Measurements from ENCODE around the gene SMARCC2. TPM values are rescaled to one million over a fixed set of nuclear protein-coding genes. Genes with fewer than 3 reads are reported as not detected.

SMARCC2 gene
- total RNA-seq, 1 experiment from 2014 or later = 150 TPM

DNA sequence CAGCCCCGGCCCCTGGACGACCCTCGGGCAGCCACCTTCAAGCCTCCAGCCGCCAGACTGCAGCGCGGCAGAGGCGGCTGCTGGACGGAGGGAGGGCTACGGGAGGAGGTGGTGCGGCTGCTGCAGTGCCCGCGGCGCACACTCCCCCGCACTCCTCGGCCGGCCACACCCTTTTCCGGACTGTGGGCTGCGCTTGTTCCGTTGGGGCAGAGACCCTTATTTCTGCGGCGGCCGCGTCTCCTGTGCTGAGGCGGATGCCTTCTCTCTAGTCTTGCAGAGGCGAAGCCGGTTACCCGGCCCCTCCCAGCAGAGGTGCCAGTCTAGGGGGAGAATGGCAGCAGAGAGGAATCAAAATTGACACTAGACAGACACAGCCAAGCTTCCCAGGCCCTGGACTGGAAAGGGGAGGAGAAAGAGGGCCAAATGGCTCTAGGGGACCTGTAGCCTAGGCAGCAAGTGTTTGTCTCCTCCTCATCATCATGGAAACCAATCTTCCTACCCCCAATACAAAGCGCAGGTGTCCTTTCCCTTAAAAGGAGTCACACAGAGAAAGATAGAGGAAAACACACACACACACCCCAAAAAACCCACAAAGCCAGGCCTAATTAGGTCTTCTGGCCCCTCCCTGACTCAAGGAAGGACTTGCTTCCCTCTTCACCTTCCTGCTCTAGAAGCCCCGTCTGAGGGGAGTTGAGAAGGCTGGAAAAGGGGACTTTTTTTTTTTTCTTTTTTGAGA, 59.9 kb downstream of the SMARCC2 start:
- H3K27me3 Mint-ChIP-seq (ENCODE audit: unreplicated experiment) = no peaks in the 10 kb centered on the region
- peaks cover 61% of the 10 kb centered on the region for H3K36me3 Mint-ChIP-seq (ENCODE audit: insufficient read depth, unreplicated experiment)
- TF ChIP-seq, protein P1, sequence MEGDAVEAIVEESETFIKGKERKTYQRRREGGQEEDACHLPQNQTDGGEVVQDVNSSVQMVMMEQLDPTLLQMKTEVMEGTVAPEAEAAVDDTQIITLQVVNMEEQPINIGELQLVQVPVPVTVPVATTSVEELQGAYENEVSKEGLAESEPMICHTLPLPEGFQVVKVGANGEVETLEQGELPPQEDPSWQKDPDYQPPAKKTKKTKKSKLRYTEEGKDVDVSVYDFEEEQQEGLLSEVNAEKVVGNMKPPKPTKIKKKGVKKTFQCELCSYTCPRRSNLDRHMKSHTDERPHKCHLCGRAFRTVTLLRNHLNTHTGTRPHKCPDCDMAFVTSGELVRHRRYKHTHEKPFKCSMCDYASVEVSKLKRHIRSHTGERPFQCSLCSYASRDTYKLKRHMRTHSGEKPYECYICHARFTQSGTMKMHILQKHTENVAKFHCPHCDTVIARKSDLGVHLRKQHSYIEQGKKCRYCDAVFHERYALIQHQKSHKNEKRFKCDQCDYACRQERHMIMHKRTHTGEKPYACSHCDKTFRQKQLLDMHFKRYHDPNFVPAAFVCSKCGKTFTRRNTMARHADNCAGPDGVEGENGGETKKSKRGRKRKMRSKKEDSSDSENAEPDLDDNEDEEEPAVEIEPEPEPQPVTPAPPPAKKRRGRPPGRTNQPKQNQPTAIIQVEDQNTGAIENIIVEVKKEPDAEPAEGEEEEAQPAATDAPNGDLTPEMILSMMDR (IDR thresholded peaks at IDR 0.05; ENCODE audit: unreplicated experiment) = no peak
- BruUV-seq (replicated peaks) = no TSS peak
- peak overlapping the region; percentile 72 for H3K27ac Mint-ChIP-seq (ENCODE audit: unreplicated experiment)
- peak overlapping the region; percentile 98 for H3K4me3 Mint-ChIP-seq (ENCODE audit: low read depth, unreplicated experiment)
- CTCF ChIA-PET = interaction anchor here (0.6 to 4.8 kb wide), 4 partner anchors 22 to 1012 kb away, joined by 3 to 25 read pairs (median 12); partner anchors contain the start of genes RNF41 and SMARCC2
- intact Hi-C loops (cut with micrococcal nuclease; ENCODE audit: unreplicated experiment) = loop anchor here (10.0 kb wide), 1 partner anchor 335 kb away; the partner anchor contains the start of gene SPRYD4
- peak; percentile 56 for DNase-seq
- H3K9me3 Mint-ChIP-seq (ENCODE audit: low read depth, unreplicated experiment) = no peaks in the 10 kb centered on the region
- peaks cover 35% of the 10 kb centered on the region for H3K4me1 Mint-ChIP-seq (ENCODE audit: low read depth, unreplicated experiment)

- TF ChIP-seq, protein P1 (IDR thresholded peaks at IDR 0.05; ENCODE audit: unreplicated experiment) = no peak
- no peak for DNase-seq
- intact Hi-C loops (cut with micrococcal nuclease; ENCODE audit: unreplicated experiment) = loop anchor here (10.0 kb wide), 1 partner anchor 336 kb away; the partner anchor contains the start of gene SPRYD4
- no TSS peak for BruUV-seq (replicated peaks)
- CTCF ChIA-PET = interaction anchor here (0.6 to 4.8 kb wide), 11 partner anchors 10 to 1012 kb away, joined by 3 to 25 read pairs (median 4); partner anchors contain the start of genes ANKRD52, MYL6B, RNF41 and SMARCC2
- no peaks in the 10 kb centered on the region for H3K27me3 Mint-ChIP-seq (ENCODE audit: unreplicated experiment)
- peaks cover 62% of the 10 kb centered on the region for H3K36me3 Mint-ChIP-seq (ENCODE audit: insufficient read depth, unreplicated experiment)
- peak overlapping the region; percentile 98 for H3K4me3 Mint-ChIP-seq (ENCODE audit: low read depth, unreplicated experiment)
- H3K9me3 Mint-ChIP-seq (ENCODE audit: low read depth, unreplicated experiment) = no peaks in the 10 kb centered on the region
- peaks cover 35% of the 10 kb centered on the region for H3K4me1 Mint-ChIP-seq (ENCODE audit: low read depth, unreplicated experiment)
- H3K27ac Mint-ChIP-seq (ENCODE audit: unreplicated experiment) = peak overlapping the region; percentile 72
These were observed 60.5 kb downstream of the SMARCC2 start for GRCh38 chr12:56128670-56129205.

DNA sequence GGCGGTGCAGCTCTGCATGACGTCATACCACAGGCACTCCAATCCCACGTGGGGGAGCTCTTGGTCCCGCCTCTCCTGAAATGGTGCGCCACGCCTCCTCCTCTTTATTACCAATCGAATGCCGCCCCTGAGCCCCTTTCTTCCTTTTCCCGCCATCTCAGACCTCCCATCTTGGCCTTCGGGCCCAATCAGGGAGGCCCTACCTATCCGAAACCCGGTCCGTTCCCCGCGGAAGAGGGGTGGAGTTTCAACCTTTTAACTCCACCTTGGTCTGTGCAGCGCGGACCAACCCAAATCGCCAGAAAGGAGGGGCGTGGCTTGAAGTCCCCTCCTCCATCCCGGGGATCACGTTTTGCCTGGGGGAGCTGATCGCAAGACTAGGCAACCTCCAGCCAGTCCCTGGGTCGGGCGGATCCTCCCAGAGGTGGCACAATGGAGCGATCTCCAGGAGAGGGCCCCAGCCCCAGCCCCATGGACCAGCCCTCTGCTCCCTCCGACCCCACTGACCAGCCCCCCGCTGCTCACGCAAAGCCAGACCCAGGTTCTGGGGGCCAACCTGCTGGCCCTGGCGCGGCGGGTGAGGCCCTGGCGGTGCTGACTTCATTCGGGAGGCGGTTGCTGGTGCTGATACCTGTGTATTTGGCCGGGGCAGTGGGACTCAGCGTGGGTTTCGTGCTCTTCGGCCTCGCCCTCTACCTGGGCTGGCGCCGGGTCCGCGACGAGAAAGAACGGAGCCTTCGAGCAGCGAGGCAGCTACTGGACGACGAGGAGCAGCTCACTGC, 61.2 kb downstream of the SMARCC2 start, which contains the start of gene ESYT1:
Gene ESYT1 (plus strand): TSS at position 380 of the 782 bp plus-strand sequence. CDS start 53 bp downstream, at position 433.
- DNase-seq = peak; percentile 99
- peak within 1 kb of the TSS; percentile 98 for H3K4me3 Mint-ChIP-seq (ENCODE audit: low read depth, unreplicated experiment)
- CTCF ChIA-PET = interaction anchor here (0.5 to 4.8 kb wide), 13 partner anchors 9 to 508 kb away, joined by 3 to 25 read pairs (median 5); partner anchors contain the start of genes ANKRD52, MYL6, MYL6B and RNF41

More for the DNA sequence above, 61.2 kb downstream of the SMARCC2 start, which contains the start of gene ESYT1:
- Mint-ChIP-seq H3K9me3 (ENCODE audit: low read depth, unreplicated experiment) (no peaks in the 10 kb centered on the region), H3K27ac (ENCODE audit: unreplicated experiment) (peak within 1 kb of the TSS; percentile 72), H3K27me3 (ENCODE audit: unreplicated experiment) (no peaks in the 10 kb centered on the region), H3K4me1 (ENCODE audit: low read depth, unreplicated experiment) (peaks cover 35% of the 10 kb centered on the region), H3K36me3 (ENCODE audit: insufficient read depth, unreplicated experiment) (peaks cover 62% of the 10 kb centered on the region)
- intact Hi-C loops (cut with micrococcal nuclease; ENCODE audit: unreplicated experiment) = loop anchor here (2.0 to 10.0 kb wide), 3 partner anchors 31 to 337 kb away; partner anchors contain the start of genes MYL6 and SPRYD4
- TF ChIP-seq, protein P1 (IDR thresholded peaks at IDR 0.05; ENCODE audit: unreplicated experiment) = no peak
- BruUV-seq (replicated peaks) = TSS peak; percentile 54
